ENCODE data around the gene CNKSR2.

The CNKSR2 gene

GRCh38 chrX:21612154-21612553 is 237.9 kb downstream of the CNKSR2 start:
- no peak for DNase-seq

- no peak for DNase-seq
Observed at GRCh38 chrX:21616386-21616785, 242.2 kb downstream of the CNKSR2 start.

DNA sequence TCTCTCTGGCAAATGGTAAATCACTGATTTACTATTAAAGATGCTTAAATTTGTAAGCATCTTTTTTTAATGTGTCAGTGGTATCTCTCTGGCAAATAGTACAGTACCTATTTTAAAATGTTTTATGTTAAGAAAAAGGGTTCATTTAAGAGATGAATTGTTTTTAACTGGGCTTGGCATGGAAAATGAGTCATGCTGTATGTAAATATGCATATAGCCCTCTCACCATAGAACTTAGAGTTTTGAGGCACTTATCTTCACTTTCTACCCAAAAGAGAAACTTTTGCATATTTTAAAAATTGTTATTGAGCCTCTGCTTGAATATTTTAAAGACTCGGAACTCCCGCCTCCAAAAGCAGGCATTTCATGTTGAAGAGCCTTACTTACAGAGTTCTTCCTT is 246.0 kb downstream of the CNKSR2 start:
- DNase-seq = no peak

GRCh38 chrX:21623778-21624501 is 249.7 kb downstream of the CNKSR2 start:
- no peak for DNase-seq

GRCh38 chrX:21632027-21632426 is 257.8 kb downstream of the CNKSR2 start:
- no peak for DNase-seq

GRCh38 chrX:21638311-21638710 is 264.1 kb downstream of the CNKSR2 start:
- no peak for DNase-seq

- no peak for DNase-seq
Observed at GRCh38 chrX:21639775-21640174, 265.6 kb downstream of the CNKSR2 start.

GRCh38 chrX:21645431-21645830 is 271.2 kb downstream of the CNKSR2 start:
- no peak for DNase-seq

- no peak for DNase-seq
Observed at GRCh38 chrX:21645886-21646285, 271.7 kb downstream of the CNKSR2 start.

GRCh38 chrX:21655901-21656586 is 281.8 kb downstream of the CNKSR2 start:
- no peak for DNase-seq

- DNase-seq = no peak
Observed at GRCh38 chrX:21656587-21657317, 282.5 kb downstream of the CNKSR2 start.

DNA sequence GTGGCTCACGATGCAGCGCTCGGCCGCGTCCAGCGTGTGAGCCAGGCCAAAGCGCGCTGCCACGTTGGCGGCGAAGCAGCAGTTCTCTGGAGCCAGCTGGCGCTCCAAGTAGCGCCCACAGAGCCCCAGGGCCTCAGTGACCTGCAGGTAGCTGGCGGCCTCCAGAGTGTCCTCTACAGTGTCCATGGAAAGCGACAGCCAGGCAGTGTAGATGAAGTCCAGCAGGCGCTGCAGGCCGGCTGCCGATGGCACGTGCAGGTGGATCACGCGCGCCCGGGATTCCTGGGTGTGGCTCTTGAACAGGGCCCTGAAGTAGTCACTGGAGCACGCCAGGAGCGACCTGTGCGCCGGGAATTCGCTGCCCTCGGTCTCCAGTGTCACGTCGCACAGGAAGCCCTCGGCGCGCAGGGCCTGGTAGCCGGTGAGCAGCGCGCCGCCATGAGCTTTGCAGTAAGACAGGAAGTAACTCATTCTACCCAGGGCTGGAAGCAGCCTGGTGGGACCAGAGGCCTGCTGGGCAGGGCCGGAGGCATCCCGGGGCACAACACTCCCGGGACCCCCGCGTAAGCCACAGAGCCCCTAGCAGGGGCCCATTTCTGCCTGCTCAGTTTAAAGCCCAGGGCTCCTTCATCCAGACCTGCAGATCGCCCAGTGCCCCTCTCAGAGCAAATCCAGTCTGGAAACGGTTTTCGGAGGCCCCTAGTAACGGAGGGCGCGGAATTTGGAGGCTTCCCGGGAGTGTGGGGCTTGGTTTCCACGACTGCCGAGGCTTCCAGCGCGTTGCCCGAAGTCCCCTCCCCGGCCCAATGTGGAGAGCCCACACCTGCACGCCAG is 283.3 kb downstream of the CNKSR2 start:
- DNase-seq = peak in 1 of 2 donors; percentile 0

- peak in 1 of 2 donors; percentile 1 for DNase-seq
Observed at GRCh38 chrX:21658152-21658737, 284.0 kb downstream of the CNKSR2 start, which contains the start of gene KLHL34. KLHL34 (minus strand) TSS chrX:21658330; CDS start chrX:21657788, 542 bp downstream.

GRCh38 chrX:21658746-21659145 is 284.5 kb downstream of the CNKSR2 start:
- no peak for DNase-seq

DNA sequence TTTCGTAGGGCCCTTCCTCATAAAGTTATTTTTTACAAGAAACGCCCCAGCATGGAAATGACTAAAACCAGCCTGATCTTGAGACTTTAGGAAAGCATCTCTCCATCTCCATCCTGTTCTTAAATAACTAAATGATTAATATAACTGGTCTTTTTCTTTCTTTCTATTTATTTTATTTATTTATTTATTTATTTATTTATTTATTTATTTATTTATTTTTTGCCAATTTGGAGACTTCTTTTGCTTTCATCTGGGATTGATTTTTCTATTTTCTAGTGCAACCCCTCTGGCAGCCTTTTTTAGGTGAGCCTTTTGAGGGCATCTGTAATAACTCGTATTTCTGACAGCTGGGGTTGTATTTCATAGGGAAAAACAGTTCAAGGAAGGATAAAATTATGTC is 285.1 kb downstream of the CNKSR2 start:
- DNase-seq = no peak

DNA sequence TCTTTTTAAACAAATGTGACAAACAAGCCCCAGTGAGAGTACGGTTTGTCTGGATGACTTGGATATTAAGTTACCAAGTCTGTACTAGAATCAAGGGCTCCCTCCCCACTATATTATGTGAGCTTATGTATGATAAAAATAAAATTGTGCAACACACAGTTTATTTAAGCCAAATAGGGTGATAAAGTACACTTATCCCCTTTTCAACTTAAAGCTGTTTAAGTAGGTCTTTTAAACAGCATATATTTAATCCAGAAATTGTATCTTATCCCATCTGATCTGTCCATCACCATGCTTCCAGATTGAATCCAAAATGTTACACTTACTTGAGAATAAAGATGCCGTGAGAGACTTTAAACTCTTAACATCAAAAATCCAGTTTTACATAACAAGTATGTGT is 285.9 kb downstream of the CNKSR2 start:
- no peak for DNase-seq

- no peak for DNase-seq
Observed at GRCh38 chrX:21661316-21661715, 287.1 kb downstream of the CNKSR2 start.

DNA sequence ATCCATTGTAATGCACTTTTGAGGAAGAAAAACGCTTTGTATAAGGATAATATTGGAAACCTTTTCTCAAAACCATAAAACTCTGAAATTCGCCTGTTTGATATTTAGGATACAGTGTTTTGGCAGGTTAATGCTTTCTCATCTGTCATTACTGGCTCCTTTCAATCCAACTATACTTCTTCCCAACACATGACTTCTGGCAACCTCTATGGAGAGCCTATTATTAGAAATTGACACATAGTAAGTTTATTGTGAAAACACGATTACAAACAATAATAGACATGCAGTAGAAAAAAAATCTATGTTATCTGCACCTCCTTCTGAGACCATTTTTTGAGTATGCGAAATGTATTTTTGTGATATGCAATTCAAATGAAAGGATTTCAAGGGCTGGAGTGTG is 288.5 kb downstream of the CNKSR2 start:
- no peak for DNase-seq

DNA sequence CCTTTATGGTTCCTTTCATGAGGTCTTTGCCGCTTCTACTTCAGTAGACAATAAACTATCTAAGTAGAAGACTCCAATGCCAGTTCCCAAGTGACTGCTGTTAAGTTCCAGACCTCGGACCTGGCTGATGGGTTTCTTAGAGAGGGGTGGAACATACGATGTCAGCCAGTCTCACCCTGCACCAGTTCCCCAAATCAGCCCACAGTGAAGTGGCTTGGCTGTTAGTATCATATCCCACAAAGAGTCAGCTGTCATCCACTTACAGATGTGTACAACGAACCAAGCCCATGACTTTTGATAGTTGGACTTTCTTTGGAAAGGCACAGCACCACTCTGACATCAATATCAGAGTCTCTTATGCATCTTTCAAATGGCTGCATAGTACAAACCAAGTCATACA is 292.0 kb downstream of the CNKSR2 start:
- no peak for DNase-seq

GRCh38 chrX:21666679-21667078 is 292.5 kb downstream of the CNKSR2 start:
- DNase-seq = no peak

GRCh38 chrX:21674430-21675186 is 300.4 kb downstream of the CNKSR2 start:
- no peak for DNase-seq

GRCh38 chrX:21675931-21676330 is 301.7 kb downstream of the CNKSR2 start:
- DNase-seq = no peak

Measured in CD4-positive, alpha-beta T cell treated with Interleukin-4 for 1 hour (primary cell).